Metanephros (tissue), 2 donors: ENCODE data around the gene GMPR2. TPM values are rescaled to one million over a fixed set of nuclear protein-coding genes. Genes with fewer than 3 reads are reported as not detected.

Experiments
- small RNA-seq: library from RNA; depleted of rRNA; stranded (forward); fragments of <200 nt; gene quantifications from one replicate; pipeline ENCODE3, GENCODE V24; 2014; ENCODE audit warnings: low replicate concordance
- total RNA-seq: library from RNA; depleted of rRNA; stranded (reverse); fragments of >200 nt; gene quantifications from one replicate; pipeline ENCODE4 v1.2.3, GENCODE V29; 2014

Gene GMPR2
- 60.7 TPM for total RNA-seq

DNA sequence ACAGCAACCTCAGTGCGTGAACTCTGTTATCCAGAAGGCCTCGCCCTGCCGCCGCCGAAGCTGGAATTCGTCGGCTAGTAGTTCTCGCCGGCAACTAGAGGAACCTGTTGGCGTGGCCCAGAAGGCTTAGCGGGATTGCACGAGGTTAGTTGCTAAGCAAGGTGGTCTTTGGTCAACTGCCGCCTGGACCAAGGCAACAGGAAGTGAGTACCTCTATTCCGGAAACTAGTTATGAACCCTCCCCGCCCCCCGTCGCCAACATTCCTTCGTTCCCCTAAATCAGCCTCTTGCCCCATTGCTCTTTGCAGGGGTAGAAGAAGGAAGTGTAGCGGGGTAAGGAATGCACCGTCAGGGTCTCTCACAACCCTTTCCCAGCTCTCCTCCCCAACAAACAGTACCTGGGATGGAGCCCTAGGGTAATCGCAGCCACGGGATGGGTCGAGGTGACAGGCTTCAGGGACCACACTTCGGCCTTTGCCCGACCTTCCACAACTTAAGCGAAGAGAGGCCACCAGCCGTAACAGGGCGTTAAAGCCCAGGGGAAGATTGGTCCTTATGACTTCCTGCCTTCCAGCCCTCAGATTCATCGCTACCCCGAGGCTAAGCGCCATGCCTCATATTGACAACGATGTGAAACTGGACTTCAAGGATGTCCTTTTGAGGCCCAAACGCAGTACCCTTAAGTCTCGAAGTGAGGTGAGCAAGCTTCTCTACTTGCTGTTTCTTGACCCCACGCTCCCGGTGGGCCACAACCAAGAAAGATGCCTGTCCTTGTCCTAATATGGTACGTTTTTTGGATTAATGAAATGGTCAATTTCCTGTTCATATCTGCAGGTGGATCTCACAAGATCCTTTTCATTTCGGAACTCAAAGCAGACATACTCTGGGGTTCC, at the start of gene GMPR2:
Gene GMPR2 (plus strand): TSS at position 285 of the 893 bp plus-strand sequence. CDS start 325 bp downstream, at position 610.

DNA sequence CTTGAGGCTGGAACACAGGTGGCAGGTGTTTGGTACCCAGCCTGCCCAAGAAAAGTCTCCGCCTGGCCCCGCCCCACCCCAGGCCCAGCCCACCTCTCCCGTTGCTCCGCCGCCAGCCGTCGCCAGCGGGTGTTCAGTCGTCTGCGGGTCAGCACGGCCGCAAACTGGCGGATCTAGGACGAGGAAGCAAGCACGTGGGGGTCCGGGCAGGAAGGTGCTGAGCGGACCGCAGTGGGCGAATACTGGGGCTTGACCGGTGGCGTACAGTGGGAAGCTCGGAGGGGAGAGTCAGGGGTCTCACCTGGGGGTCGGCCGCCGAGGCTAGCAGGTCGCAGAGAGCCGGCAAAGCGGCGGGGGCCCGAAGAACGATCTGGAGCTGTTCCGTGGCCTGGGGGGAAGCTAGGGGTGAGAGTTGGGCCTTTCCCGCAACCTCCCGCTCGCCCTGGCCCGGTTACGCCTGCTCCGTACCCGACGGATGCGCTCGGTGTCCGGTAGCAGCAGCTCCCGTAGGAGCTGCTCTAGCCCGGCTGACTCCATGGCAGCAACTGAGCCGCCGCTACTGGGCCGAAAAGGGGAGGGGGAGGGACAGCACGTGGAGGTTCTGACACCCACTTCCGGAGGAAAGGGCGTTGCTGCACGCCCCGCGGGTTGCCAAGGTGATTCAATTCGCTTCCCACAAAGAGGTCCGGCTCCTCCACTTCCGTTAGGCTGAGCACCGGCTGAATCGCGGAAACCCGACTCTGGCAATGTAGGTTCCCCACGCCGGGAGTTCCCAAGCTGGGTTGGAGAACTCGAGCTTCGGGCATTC, 44.3 kb upstream of the GMPR2 start, which contains the start of gene IPO4:
Gene IPO4 (minus strand): TSS at position 566 of the 808 bp plus-strand sequence. CDS start 29 bp downstream, at position 537.

DNA sequence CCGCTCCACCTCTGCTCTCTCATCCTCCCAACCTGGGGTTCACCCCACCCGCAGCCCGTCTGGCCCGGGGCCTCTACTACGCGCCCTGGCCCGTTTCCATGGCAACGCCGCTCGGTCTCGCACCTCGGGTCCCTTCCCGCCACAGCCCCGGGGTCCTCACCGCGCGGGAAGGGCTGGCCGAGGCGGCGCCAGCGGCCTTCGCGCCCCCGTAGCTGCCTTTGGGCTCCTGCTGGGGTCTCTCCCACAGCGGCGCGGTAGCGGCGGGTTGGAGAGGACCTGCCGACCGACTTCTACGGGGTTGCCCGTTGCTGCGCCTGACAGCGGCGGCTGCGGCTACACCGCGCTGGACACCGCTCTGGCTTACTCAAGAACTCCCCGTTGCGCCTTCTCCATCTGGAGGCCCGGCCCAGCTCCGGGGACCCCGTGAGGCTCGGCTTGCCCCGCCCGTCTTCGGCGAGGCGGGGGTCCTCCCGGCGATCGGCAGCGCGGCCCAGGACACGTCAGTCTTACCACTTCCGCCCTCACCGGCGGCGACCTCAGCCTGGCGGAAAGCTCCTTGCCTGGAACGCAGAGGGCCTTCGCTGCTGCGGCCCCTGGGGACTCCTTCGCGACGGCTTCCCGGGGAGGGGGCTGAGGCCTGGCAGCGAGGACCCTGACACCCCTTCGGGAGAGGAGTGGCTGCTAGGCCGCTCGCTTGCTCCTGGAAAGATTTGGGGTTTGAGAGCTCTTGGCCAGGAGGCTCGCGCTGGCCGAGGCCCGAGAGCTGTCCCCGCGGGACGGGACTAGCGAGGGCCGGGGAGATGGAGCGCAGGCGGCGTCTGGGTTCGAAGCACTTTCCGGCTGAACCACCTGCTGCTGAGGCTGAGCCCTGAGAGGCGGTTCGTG, 37.3 kb upstream of the GMPR2 start, which contains the start of gene TM9SF1:
Gene TM9SF1 (minus strand): TSS at position 256 of the 885 bp plus-strand sequence. CDS start 422 bp downstream, outside the sequence.

DNA sequence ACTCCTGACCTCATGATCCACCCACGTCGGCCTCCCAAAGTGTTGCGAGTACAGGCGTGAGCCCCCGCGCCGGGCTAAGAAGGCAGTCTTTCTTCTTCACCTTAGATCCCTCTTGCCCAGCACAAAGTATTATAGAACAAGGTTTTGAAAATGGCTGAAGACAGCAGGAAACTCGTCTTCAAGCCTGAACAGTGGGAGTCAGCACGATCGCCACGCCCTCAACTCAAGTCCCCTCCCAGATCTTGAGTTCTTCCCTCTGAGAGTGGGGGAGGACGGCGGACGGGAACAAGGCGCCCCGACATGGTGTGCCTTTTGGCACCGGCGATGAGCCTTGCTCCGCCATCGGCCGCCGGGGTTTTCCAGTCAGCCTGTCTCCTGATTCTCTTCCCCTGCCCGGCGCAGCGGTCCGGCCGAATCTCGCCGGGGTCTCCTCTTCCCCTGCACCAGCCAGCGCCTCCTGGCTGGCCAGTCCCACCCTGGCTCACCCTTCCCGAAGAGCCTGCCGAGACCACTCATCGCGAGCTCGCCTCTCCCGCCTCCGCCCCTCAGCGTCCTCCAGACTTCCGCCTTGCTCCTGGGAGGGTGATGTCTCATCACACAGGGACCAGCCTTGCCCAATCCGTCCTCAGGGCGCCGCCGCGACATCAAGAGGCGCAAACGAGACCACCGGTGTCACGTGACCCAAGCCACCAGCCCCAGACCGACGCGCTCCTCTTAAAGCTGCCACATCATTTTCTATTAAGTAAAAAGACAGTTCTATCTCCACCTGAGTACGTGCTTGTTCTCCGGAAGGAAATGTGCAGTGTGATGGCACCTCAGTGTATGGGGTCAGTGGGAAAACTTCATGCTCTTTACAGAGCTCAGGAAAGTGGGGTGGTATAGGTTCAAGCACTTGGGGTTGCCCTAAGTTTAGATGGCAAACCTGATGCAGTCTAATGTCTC, 19.5 kb upstream of the GMPR2 start, which contains the start of gene CHMP4A:
Gene CHMP4A (minus strand): TSS at position 565 of the 942 bp plus-strand sequence. CDS start 49 bp downstream, at position 516.

DNA sequence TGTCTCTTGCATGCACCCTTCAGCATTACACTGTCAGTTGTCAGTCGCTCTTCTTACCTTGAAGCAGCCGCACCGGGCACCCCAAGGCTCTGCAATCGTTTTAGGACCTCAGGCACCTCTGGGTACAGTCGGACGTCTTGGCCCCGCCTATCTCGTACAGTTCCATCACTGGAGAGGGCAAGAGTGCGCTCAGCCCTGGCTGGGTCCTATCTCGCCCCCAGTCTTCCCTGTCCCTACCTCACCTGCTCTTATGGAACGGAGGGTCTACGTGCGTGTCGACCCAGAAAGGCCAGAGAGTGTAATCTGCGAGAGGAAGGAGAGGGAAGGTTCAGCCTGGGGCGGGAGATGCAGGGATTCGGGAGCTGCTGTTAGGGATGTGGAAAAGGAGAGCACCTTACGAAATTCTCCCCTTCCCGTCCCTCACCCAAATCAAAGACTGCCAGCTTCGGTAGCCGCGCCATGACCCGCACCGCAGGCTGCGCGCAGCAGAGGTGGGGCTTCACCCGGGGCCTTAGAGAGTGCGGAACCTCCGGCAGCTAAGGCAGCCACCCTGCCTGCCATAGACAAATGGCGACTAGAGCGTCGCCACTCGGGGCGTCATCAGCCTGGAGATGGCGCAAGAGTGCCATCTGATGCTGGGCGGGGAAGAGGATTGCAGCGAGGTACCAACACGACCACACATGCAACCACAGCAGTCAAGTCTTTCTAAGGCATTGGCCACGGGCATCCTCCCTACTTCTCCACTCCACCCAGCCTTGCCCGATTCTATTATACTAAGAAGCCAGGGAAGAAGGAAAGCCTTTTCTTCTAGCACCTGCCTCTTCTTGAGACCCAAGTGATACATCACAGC, 17.0 kb upstream of the GMPR2 start, which contains the start of gene MDP1:
Gene MDP1 (minus strand): TSS at position 572 of the 850 bp plus-strand sequence. CDS start 111 bp downstream, at position 461.

DNA sequence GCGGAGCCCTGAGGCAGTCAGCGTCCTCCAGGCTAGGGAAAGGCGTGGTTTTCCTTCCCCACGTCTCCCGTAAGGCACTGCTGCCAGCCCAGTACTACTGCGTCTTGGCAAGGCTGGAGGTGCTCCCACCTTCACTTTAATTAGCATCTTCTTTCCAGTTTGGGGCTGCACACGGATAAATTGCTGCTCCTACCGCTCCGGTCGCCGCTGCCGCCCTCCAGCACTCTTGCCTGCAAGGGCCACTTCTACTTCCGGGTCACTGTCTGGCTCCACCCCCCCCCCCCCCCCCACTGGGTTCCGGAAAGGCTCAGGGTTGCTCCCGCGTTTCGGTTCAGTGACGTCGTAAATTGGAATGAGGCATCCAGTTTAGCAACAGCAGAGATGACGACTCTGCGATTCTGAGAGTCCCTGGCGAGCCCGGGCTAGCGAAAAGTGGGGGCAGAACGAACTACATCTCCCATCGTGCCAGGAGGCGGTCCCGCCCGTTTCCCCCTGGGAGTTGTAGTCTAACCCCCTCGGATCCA, 546 bp upstream of the GMPR2 start, which contains the start of gene NEDD8:
Gene NEDD8 (minus strand): TSS at position 247 of the 524 bp plus-strand sequence. CDS start 100 bp downstream, at position 147.

DNA sequence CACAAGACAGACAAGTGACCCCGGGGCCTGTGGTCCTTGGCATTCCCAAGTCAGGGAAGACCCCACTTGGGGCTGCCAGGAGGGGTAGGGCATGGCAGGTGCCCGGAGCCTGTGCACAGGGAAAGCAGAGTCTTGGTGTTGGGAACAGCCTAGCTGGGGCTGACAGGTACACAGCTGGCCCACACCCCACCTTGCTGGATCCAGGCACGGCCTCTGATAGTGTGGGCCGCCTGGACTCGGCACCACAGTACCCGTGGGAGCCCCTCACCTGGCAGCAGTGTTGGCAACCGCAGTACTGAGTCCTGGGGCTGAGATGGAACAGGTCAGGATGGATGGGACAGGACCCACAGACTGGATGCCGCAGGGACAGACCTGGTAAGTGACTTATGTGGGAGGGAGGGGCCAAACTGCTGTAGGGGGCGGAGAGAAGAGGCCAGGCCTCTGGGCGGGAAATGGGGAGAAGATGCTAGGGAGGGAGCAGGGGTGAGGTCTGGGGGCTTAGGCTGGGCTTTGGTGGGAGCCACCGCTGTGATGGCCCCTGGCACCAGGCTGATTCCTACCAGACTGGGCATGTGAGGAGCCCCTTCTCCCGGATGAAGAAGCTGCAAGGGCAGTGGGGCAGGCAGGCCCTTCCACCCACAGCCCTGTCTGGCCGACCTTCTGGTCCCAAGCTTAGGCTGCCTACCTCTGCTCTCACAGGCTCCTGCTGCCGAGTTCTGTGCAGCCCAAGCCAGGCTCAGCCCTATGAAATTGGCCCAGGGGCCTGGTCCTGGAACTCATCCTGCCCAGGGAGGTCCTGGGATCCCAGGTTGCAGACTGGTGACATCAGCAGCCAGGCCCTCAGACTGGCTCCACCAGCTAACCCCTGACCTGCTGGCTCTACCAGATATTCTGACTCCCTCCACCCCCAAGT, 30.3 kb downstream of the GMPR2 start, which contains the start of gene TGM1:
Gene TGM1 (minus strand): TSS at position 357 of the 913 bp plus-strand sequence. CDS start 825 bp downstream, outside the sequence.

DNA sequence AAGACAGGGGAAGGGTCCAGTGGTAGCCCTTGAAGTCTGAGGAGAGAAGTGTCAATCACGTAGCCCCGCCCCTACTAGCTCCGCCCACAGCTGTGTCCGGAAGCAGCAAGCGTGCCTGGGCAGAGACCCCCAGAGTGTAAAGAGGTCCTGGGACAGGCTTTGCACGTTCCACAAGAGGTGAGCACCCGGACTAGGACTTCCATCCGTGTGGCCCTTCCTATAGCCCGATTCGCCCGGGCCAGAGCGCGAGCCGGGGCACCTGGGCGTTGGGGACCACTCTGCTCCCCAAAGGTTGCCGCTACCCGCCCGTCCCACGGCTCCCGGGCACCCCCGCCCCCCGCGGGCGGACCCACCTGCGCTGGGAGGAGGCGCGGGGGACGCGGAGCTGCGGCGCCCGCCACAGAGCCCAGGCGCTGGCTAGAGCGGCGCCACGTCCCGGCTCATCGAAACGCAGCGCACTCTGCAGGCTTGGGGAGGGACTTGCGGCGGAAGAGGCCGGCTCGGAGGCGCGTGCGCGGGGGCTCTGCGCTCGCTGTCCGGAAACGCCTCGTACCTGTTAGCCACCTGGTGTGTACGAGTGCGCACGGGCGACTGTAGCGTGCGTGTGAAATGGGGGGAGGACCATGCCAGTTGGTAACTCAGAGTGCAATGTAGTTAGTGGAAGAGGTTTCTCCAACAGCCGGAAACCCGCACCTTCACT, 38.6 kb downstream of the GMPR2 start, which contains the start of gene RABGGTA:
Gene RABGGTA (minus strand): TSS at position 464 of the 700 bp plus-strand sequence. CDS start 482 bp downstream, outside the sequence.

Small RNA genes within 50 kb of the gene (small RNA-seq; reads per million reads assigned to genes)
- not detected for gene AL136295.4
- gene CHMP4A = not detected
- gene MDP1 = not detected

Other genes starting within 250 kb of the GMPR2 start
- 23.4 TPM for gene DHRS4L2, start 244.0 kb upstream of the GMPR2 start, total RNA-seq
- gene CARMIL3, start 180.9 kb upstream of the GMPR2 start, total RNA-seq = 1.9 TPM
- gene CPNE6, start 161.4 kb upstream of the GMPR2 start, total RNA-seq = not detected
- 26.3 TPM for gene PCK2, start 138.6 kb upstream of the GMPR2 start, total RNA-seq
- 145 TPM for gene DCAF11, start 118.2 kb upstream of the GMPR2 start, total RNA-seq
- gene NRL, start 118.0 kb upstream of the GMPR2 start, total RNA-seq = 4.4 TPM
- 39.1 TPM for gene FITM1, start 102.3 kb upstream of the GMPR2 start, total RNA-seq
- 95.0 TPM for gene PSME1, start 96.7 kb upstream of the GMPR2 start, total RNA-seq
- 13.4 TPM for gene EMC9, start 91.3 kb upstream of the GMPR2 start, total RNA-seq
- gene PSME2, start 86.3 kb upstream of the GMPR2 start, total RNA-seq = 85.5 TPM
- gene RNF31, start 85.4 kb upstream of the GMPR2 start, total RNA-seq = 52.8 TPM
- gene IRF9, start 71.7 kb upstream of the GMPR2 start, total RNA-seq = 58.3 TPM
- 28.1 TPM for gene REC8, start 60.8 kb upstream of the GMPR2 start, total RNA-seq
- gene IPO4, start 44.1 kb upstream of the GMPR2 start, total RNA-seq = 56.7 TPM
- 51.6 TPM for gene TM9SF1, start 37.5 kb upstream of the GMPR2 start, total RNA-seq
- not detected for gene TSSK4, start 27.2 kb upstream of the GMPR2 start, total RNA-seq
- 21.8 TPM for gene CHMP4A, start 19.4 kb upstream of the GMPR2 start, total RNA-seq
- gene MDP1, start 16.9 kb upstream of the GMPR2 start, total RNA-seq = 14.4 TPM
- 56.1 TPM for gene NEDD8, start 562 bp upstream of the GMPR2 start, total RNA-seq
- 48.2 TPM for gene TINF2, start 9.7 kb downstream of the GMPR2 start, total RNA-seq
- gene TGM1, start 30.2 kb downstream of the GMPR2 start, total RNA-seq = 0.29 TPM
- gene RABGGTA, start 38.7 kb downstream of the GMPR2 start, total RNA-seq = 18.9 TPM
- gene DHRS1, start 66.9 kb downstream of the GMPR2 start, total RNA-seq = 29.6 TPM
- gene NOP9, start 66.9 kb downstream of the GMPR2 start, total RNA-seq = 18.5 TPM
- gene CIDEB, start 75.0 kb downstream of the GMPR2 start, total RNA-seq = 13.8 TPM
- gene LTB4R2, start 77.2 kb downstream of the GMPR2 start, total RNA-seq = 9.1 TPM
- gene LTB4R, start 78.6 kb downstream of the GMPR2 start, total RNA-seq = 6.7 TPM
- gene ADCY4, start 102.1 kb downstream of the GMPR2 start, total RNA-seq = 29.7 TPM
- gene RIPK3, start 107.1 kb downstream of the GMPR2 start, total RNA-seq = 4.3 TPM
- gene NFATC4, start 135.3 kb downstream of the GMPR2 start, total RNA-seq = 53.0 TPM
- gene NYNRIN, start 166.1 kb downstream of the GMPR2 start, total RNA-seq = 37.2 TPM
- gene CBLN3, start 196.7 kb downstream of the GMPR2 start, total RNA-seq = 2.6 TPM
- gene KHNYN, start 197.0 kb downstream of the GMPR2 start, total RNA-seq = 47.3 TPM
- gene SDR39U1, start 209.8 kb downstream of the GMPR2 start, total RNA-seq = 28.1 TPM